Measurements from ENCODE around the gene TF.

The TF gene

DNA sequence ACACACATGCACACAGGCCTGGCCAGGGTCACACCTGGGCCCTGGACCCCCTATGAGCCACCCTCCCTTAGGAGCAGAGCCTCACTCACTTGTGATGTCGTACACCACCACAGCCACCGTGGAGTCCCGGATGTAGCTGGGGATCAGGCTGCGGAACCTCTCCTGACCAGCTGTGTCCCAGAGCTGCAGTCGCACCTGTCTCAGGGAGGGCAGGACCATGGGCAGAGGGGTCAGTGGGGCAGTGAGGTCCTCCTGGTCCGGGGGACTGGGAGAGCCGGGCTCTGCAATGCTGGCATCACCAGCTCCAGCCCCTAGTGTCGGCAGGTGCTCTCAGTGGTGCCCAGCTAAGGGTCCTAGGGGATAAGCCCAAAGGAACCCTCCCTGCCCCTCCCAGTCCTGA lies 95.0 kb downstream of the TF start:
- no peak overlapping the region for H3K27ac ChIP-seq
- TF ChIP-seq, protein P1, sequence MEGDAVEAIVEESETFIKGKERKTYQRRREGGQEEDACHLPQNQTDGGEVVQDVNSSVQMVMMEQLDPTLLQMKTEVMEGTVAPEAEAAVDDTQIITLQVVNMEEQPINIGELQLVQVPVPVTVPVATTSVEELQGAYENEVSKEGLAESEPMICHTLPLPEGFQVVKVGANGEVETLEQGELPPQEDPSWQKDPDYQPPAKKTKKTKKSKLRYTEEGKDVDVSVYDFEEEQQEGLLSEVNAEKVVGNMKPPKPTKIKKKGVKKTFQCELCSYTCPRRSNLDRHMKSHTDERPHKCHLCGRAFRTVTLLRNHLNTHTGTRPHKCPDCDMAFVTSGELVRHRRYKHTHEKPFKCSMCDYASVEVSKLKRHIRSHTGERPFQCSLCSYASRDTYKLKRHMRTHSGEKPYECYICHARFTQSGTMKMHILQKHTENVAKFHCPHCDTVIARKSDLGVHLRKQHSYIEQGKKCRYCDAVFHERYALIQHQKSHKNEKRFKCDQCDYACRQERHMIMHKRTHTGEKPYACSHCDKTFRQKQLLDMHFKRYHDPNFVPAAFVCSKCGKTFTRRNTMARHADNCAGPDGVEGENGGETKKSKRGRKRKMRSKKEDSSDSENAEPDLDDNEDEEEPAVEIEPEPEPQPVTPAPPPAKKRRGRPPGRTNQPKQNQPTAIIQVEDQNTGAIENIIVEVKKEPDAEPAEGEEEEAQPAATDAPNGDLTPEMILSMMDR (conservative IDR thresholded peaks at IDR 0.05; ENCODE audit: low read depth) = no peak
- no peak for DNase-seq (ENCODE audit: low spot score)
- CTCF ChIA-PET = no interaction called here
- POLR2A ChIA-PET (ENCODE audit: low non-redundant PET) = no interaction called here

GRCh38 chr3:133842158-133842557 lies 96.0 kb downstream of the TF start:
- ChIA-PET CTCF (interaction anchor here (0.5 kb wide), 1 partner anchor 52 kb away, joined by 7 read pairs; no protein-coding TSS in a partner anchor), POLR2A (ENCODE audit: low non-redundant PET) (no interaction called here)
- no peak overlapping the region for H3K27ac ChIP-seq
- DNase-seq (ENCODE audit: low spot score) = no peak
- TF ChIP-seq, protein P1 (conservative IDR thresholded peaks at IDR 0.05; ENCODE audit: low read depth) = no peak

DNA sequence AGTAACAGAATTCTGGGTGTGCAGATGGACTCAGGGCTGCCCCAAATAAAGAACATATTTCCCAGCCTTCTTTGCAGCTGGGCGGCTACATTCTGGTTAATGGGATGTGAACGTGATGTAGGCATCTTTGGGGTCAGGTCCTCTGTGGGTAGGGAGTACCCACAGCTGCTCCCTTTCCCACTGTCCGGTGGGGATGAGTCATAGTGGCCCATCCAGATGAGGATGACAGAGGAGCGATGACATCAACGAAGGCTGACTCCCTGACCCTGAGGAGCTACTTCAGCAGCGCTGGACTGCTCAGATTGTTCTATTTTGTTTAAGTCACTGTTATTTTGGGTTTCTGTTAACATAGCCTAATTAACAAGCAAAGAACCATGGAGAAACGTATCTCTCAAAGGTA lies 97.4 kb downstream of the TF start:
- DNase-seq (ENCODE audit: low spot score) = no peak
- H3K27ac ChIP-seq = no peak overlapping the region
- TF ChIP-seq, protein P1 (conservative IDR thresholded peaks at IDR 0.05; ENCODE audit: low read depth) = no peak
- POLR2A ChIA-PET (ENCODE audit: low non-redundant PET) = no interaction called here
- CTCF ChIA-PET = interaction anchor here (0.7 to 0.8 kb wide), 3 partner anchors 32 to 801 kb away, joined by 3 to 6 read pairs (median 4); no protein-coding TSS in a partner anchor

DNA sequence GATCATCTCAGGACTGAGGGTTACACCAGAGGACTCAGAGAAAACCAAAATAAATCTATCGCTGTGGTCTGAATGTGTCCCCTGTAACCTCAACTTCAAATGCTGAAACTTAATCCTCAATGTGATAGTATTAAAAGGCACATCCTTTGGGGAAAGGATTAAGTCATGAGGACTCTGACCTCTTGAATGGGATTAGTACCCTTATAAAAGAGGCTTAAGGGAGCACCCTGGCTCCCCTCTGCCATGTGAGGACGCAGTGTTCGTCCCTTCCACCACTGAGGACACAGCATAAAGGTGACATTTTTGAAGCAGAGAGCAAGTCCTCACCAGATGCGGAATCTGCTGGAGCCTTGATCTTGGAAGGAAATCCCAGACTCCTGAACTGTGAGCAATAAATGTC lies 98.9 kb downstream of the TF start:
- H3K27ac ChIP-seq = no peak overlapping the region
- POLR2A ChIA-PET (ENCODE audit: low non-redundant PET) = no interaction called here
- no peak for DNase-seq (ENCODE audit: low spot score)
- TF ChIP-seq, protein P1 (conservative IDR thresholded peaks at IDR 0.05; ENCODE audit: low read depth) = no peak
- CTCF ChIA-PET = no interaction called here
